GM12878 (cell line): ENCODE results near the gene FARS2. TPM values are rescaled to one million over a fixed set of nuclear protein-coding genes. Genes with fewer than 3 reads are reported as not detected.

Source experiments
- ATAC-seq: fragments of 200-7000 bp; cut with Tn5 transposase; 3 replicates; pipeline ENCODE4 v1.9.1; 2020; ENCODE audit warnings: mild to moderate bottlenecking, moderate library complexity
- BruUV-seq: library from RNA; stranded (reverse); fragments of 400-500 nt; replicated peaks from 2 replicates; lab custom pipeline; 2021; lab: Mats Ljungman, UMichigan
- CTCF ChIA-PET: fragments of 300-600 bp; sonication (Branson Sonifier 250); formaldehyde crosslinking; extraction: SDS; loops from one replicate; lab custom pipeline; 2021; ENCODE audit warnings: inconsistent platforms; lab: Yijun Ruan, JAX
- POLR2A ChIA-PET: fragments of 350-600 bp; formaldehyde crosslinking; extraction: SDS; loops from one replicate; lab custom pipeline; 2021; ENCODE audit warnings: inconsistent platforms; lab: Charles Lee
- RAD21 ChIA-PET: fragments of 300-600 bp; sonication (Branson Sonifier 250); formaldehyde crosslinking; loops from one replicate; lab custom pipeline; 2023; ENCODE audit warnings: antibody characterized with exemption; ENCODE audit not compliant: unreplicated experiment; lab: Charles Lee
- SMC1A ChIA-PET: fragments of 300-600 bp; sonication (Branson Sonifier 250); formaldehyde crosslinking; loops from one replicate; lab custom pipeline; 2023; ENCODE audit not compliant: unreplicated experiment, uncharacterized antibody; lab: Charles Lee
- DNase-seq: peaks from one replicate; pipeline ENCODE4 v3.0.0-alpha.2; 2011; ENCODE audit warnings: low read depth, low spot score
- FAIRE-seq: peaks from 3 replicates; lab custom pipeline; 2011; peaks lifted over from hg19 to GRCh38; lab: Jason Lieb, UNC
- H2AFZ ChIP-seq: 2 replicates; pipeline ENCODE4 v1.6.0; 2011; ENCODE audit warnings: low read depth, low read length, control low read depth; ENCODE audit not compliant: control insufficient read depth
- H3K27ac ChIP-seq: 2 replicates; pipeline ENCODE4 v1.5.1; 2011; ENCODE audit warnings: control low read depth; ENCODE audit not compliant: control insufficient read depth, insufficient read depth
- H3K27me3 ChIP-seq, 2 experiments: replicated peaks in 1 of 2; 2 replicates each; pipeline versions ENCODE4 v1.6.0 to v1.6.1; 2011; ENCODE audit warnings: low read length in 1 of 2; ENCODE audit not compliant: control insufficient read depth in 2 of 2, insufficient read depth in 2 of 2
- H3K36me3 ChIP-seq, 2 experiments: 2 replicates each; pipeline ENCODE4 v1.5.1; 2011; ENCODE audit warnings: low read length in 1 of 2; ENCODE audit not compliant: control insufficient read depth in 2 of 2, insufficient read depth in 2 of 2
- H3K4me1 ChIP-seq: 2 replicates; pipeline ENCODE4 v1.6.1; 2011; ENCODE audit warnings: mild to moderate bottlenecking, low read length, moderate library complexity, mixed read lengths; ENCODE audit not compliant: control insufficient read depth, insufficient read depth
- H3K4me2 ChIP-seq: 2 replicates; pipeline ENCODE4 v1.6.0; 2011; ENCODE audit warnings: control low read depth; ENCODE audit not compliant: control insufficient read depth, insufficient read depth
- H3K4me3 ChIP-seq: fragments of 200-600 bp; sonication (generic); 2 replicates; pipeline ENCODE4 v1.5.1; 2016
- H3K79me2 ChIP-seq: 2 replicates; pipeline ENCODE4 v1.6.0; 2011; ENCODE audit warnings: low read length; ENCODE audit not compliant: control insufficient read depth, insufficient read depth
- H3K9ac ChIP-seq: 2 replicates; pipeline ENCODE4 v1.8.0; 2011; ENCODE audit warnings: low read length, control low read depth, mixed read lengths; ENCODE audit not compliant: control insufficient read depth, insufficient read depth
- H3K9me3 ChIP-seq: replicated peaks from 3 replicates; pipeline ENCODE4 v1.5.1; 2011; ENCODE audit warnings: mild to moderate bottlenecking, low read length; ENCODE audit not compliant: control insufficient read depth, insufficient read depth
- H4K20me1 ChIP-seq: 2 replicates; pipeline ENCODE4 v1.6.0; 2011; ENCODE audit not compliant: control insufficient read depth, insufficient read depth
- E4F1 ChIP-seq: fragments of 450-650 bp; IDR thresholded peaks from 2 replicates; pipeline ENCODE4 v1.6.1; 2018; ENCODE audit warnings: borderline replicate concordance, mild to moderate bottlenecking; ENCODE audit not compliant: partially characterized antibody
- IKZF2 ChIP-seq, 2 experiments: fragments of 450-650 bp; IDR thresholded peaks; 2 replicates each; pipeline ENCODE4 v1.6.1; 2017; ENCODE audit warnings: mild to moderate bottlenecking in 2 of 2, moderate library complexity in 2 of 2
- NFIC ChIP-seq: IDR thresholded peaks from 2 replicates; pipeline ENCODE4 v1.6.1; 2012; ENCODE audit warnings: low read depth, mild to moderate bottlenecking, inconsistent platforms, low read length, moderate library complexity
- RB1 ChIP-seq: fragments of 450-650 bp; formaldehyde crosslinking; IDR thresholded peaks from 2 replicates; pipeline ENCODE4 v1.6.1; 2017; ENCODE audit warnings: mild to moderate bottlenecking, borderline replicate concordance
- TAF1 ChIP-seq: IDR thresholded peaks from 2 replicates; pipeline ENCODE4 v1.6.1; 2011; ENCODE audit warnings: mild to moderate bottlenecking, low read depth, low read length, borderline replicate concordance
- TBL1XR1 ChIP-seq: IDR thresholded peaks from 2 replicates; pipeline ENCODE4 v1.6.1; 2012; ENCODE audit warnings: low read depth, low read length, improper control_type of control experiment
- TCF3 ChIP-seq: IDR thresholded peaks from 2 replicates; pipeline ENCODE4 v1.6.1; 2012; ENCODE audit warnings: low read depth, mild to moderate bottlenecking, low read length, borderline replicate concordance; ENCODE audit not compliant: insufficient read depth
- YBX1 ChIP-seq: fragments of 450-650 bp; IDR thresholded peaks from 2 replicates; pipeline ENCODE4 v1.6.1; 2016; ENCODE audit warnings: antibody characterized with exemption
- WGBS: methylation state at CpG from one replicate; pipeline ENCODE4 v1.1.6; 2016; ENCODE audit warnings: low lambda C conversion rate; ENCODE audit not compliant: insufficient replicate concordance, insufficient coverage; ENCODE audit errors: missing lambda C conversion rate; 5-methylcytosine and 5-hydroxymethylcytosine counted together
- in situ Hi-C: fragments of 300-500 bp; cut with MboI; formaldehyde crosslinking; loops from 9 replicates; pipeline ENCODE4 v1.14.3; 2018; ENCODE audit warnings: mixed read lengths
- intact Hi-C: fragments of 100-400 bp; cut with micrococcal nuclease; formaldehyde crosslinking; loops from one replicate; pipeline ENCODE4 v1.14.2; 2022; ENCODE audit not compliant: unreplicated experiment
- polyA plus RNA-seq, 11 experiments: library from polyadenylated mRNA; depleted of rRNA in 4 of 11; unstranded in 6 of 11; stranded (reverse) in 5 of 11; fragments of >200 nt; fragmentation: Nextera tagmentation in 4 of 11; fragmentation: Illumina TruSeq in 1 of 11; extraction: Ambion mirVana in 4 of 11; extraction: Trizol in 1 of 11; gene quantifications; 1 replicate in 1 of 11; 2 replicates in 10 of 11; pipeline versions ENCODE4 v1.2.1 to v1.2.3, GENCODE V29; 2011 to 2016; ENCODE audit warnings: inconsistent platforms in 2 of 11, missing spikeins in 2 of 11, low read depth in 1 of 11
- total RNA-seq, 4 experiments: library from RNA; depleted of rRNA in 3 of 4; stranded (reverse); fragments of >200 nt in 3 of 4; fragmentation: Illumina TruSeq in 1 of 4; extraction: Trizol in 1 of 4; gene quantifications; 2 replicates each; pipeline versions ENCODE4 v1.2.1 to v1.2.3, GENCODE V29; 2013 to 2021

The FARS2 gene
- total and polyA plus RNA-seq, 10 of the 15 experiments (the other 5 are each of a cell fraction or from before 2014, with no cell fraction given): 16.8 to 46.7 (median 25.6) TPM

GRCh38 chr6:5550631-5551030, 289.3 kb downstream of the FARS2 start:
- ChIA-PET CTCF (no interaction called here), SMC1A (no interaction called here), POLR2A (no interaction called here)
- ATAC-seq (no peak), DNase-seq (no peak)
- Histone ChIP-seq H3K27me3 (no peaks in the 10 kb centered on the region), H3K9me3 (peaks cover 2% of the 10 kb centered on the region; the same call in 2 of the 3 replicates), H3K36me3 (no peaks in the 10 kb centered on the region), H3K27ac (no peak overlapping the region), H3K4me1 (peaks cover 10% of the 10 kb centered on the region), H4K20me1 (no peaks in the 10 kb centered on the region), H2AFZ (no peak overlapping the region), H3K9ac (no peak overlapping the region), H3K79me2 (no peaks in the 10 kb centered on the region; the same call in 1 of the 2 replicates), H3K4me2 (no peak overlapping the region)
- 0% methylated on average over 1 of the region's 1 CpG for WGBS
- intact Hi-C loops: no loop called here
- no peak for TF ChIP-seq E4F1
- no peak for TF ChIP-seq RB1
- no peak for TF ChIP-seq TCF3
- no peak for TF ChIP-seq IKZF2 (IDR thresholded peaks at IDR 0.05)
- TF ChIP-seq NFIC: no peak
- no peak for TF ChIP-seq TAF1
- TF ChIP-seq TBL1XR1: no peak
- TF ChIP-seq YBX1: no peak
- TF ChIP-seq, all 136 proteins: peak for 0
- RAD21 ChIA-PET: no interaction called here
- no peak overlapping the region for H3K4me3 ChIP-seq
- in situ Hi-C loops: no loop called here
- BruUV-seq: no TSS peak
- no peak for FAIRE-seq
